ENCODE results near the gene NDUFB11. TPM values are rescaled to one million over a fixed set of nuclear protein-coding genes. Genes with fewer than 3 reads are reported as not detected.

NDUFB11 gene
- total RNA-seq, 4 donors from 2014 or later: 58.3 to 87.5 (median 76.3) TPM

- no peak overlapping the region for H3K4me3 ChIP-seq
- H3K27ac ChIP-seq (replicated peaks in 1 of 4): no peak overlapping the region
- DNase-seq (ENCODE audit: extremely low spot score): no peak
- TF ChIP-seq EP300 (IDR thresholded peaks at IDR 0.05) (no peak), POLR2AphosphoS5 (IDR thresholded peaks at IDR 0.05) (no peak), POLR2A (IDR thresholded peaks at IDR 0.05; ENCODE audit: low read depth) (no peak), CTCF (IDR thresholded peaks at IDR 0.05) (no peak)
- peaks cover 2 to 26% (median 21%) of the 10 kb centered on the region in 4 donors for H3K4me1 ChIP-seq
- no peaks in the 10 kb centered on the region for H3K27me3 ChIP-seq
- no peaks in the 10 kb centered on the region for H3K9me3 ChIP-seq
- H3K36me3 ChIP-seq: peaks cover 0 to 26% (median 10%) of the 10 kb centered on the region in 4 donors
- intact Hi-C loops (cut with DNase I): no loop called here
Observed at GRCh38 chrX:47151435-47151834, 6.9 kb upstream of the NDUFB11 start.

GRCh38 chrX:47148946-47149345, 4.4 kb upstream of the NDUFB11 start:
- intact Hi-C loops (cut with DNase I): no loop called here
- Histone ChIP-seq H3K36me3 (peaks cover 0 to 15% (median 4%) of the 10 kb centered on the region in 4 donors), H3K4me3 (no peak overlapping the region), H3K27ac (replicated peaks in 1 of 4) (no peak overlapping the region), H3K27me3 (no peaks in the 10 kb centered on the region), H3K4me1 (peaks cover 4 to 33% (median 26%) of the 10 kb centered on the region in 4 donors), H3K9me3 (no peaks in the 10 kb centered on the region)
- TF ChIP-seq EP300 (IDR thresholded peaks at IDR 0.05) (no peak), CTCF (IDR thresholded peaks at IDR 0.05) (no peak), POLR2A (IDR thresholded peaks at IDR 0.05; ENCODE audit: low read depth) (no peak), POLR2AphosphoS5 (IDR thresholded peaks at IDR 0.05) (no peak)
- WGBS: 67% methylated on average over 2 of the region's 2 CpGs
- no peak for DNase-seq (ENCODE audit: extremely low spot score)

GRCh38 chrX:47146936-47147859, 2.7 kb upstream of the NDUFB11 start:
- DNase-seq (ENCODE audit: extremely low spot score): no peak
- peak overlapping the region; percentile 67 to 83 (median 72) for H3K4me3 ChIP-seq
- peaks cover 4 to 41% (median 36%) of the 10 kb centered on the region in 4 donors for H3K4me1 ChIP-seq
- no peaks in the 10 kb centered on the region for H3K27me3 ChIP-seq
- peak overlapping the region; percentile 10 to 94 (median 94) for H3K27ac ChIP-seq (replicated peaks in 1 of 4)
- no peak for TF ChIP-seq CTCF (IDR thresholded peaks at IDR 0.05)
- intact Hi-C loops (cut with DNase I): no loop called here
- H3K36me3 ChIP-seq: peaks cover 0 to 19% (median 1%) of the 10 kb centered on the region in 4 donors
- WGBS: 77% methylated on average over 9 of the region's 12 CpGs
- H3K9me3 ChIP-seq: no peaks in the 10 kb centered on the region

GRCh38 chrX:47146121-47146935, 1.8 kb upstream of the NDUFB11 start:
- Histone ChIP-seq H3K27me3 (no peaks in the 10 kb centered on the region), H3K4me1 (peaks cover 4 to 39% (median 34%) of the 10 kb centered on the region in 4 donors), H3K4me3 (peak overlapping the region; percentile 67 to 83 (median 72)), H3K27ac (replicated peaks in 1 of 4) (peak overlapping the region; percentile 10 to 94 (median 94)), H3K36me3 (peaks cover 0 to 19% (median 4%) of the 10 kb centered on the region in 4 donors), H3K9me3 (no peaks in the 10 kb centered on the region)
- no peak for TF ChIP-seq POLR2AphosphoS5 (IDR thresholded peaks at IDR 0.05)
- no peak for TF ChIP-seq EP300 (IDR thresholded peaks at IDR 0.05)
- no peak for TF ChIP-seq POLR2A (IDR thresholded peaks at IDR 0.05; ENCODE audit: low read depth)
- no peak for TF ChIP-seq CTCF (IDR thresholded peaks at IDR 0.05)
- DNase-seq (ENCODE audit: extremely low spot score): no peak
- WGBS: 49% methylated on average over 6 of the region's 10 CpGs
- intact Hi-C loops (cut with DNase I): no loop called here
